ENCODE data around the gene DUSP7. TPM values are rescaled to one million over a fixed set of nuclear protein-coding genes. Genes with fewer than 3 reads are reported as not detected.

Gene DUSP7
- total RNA-seq, 1 donor from 2014 or later, result 19.4 TPM

GRCh38 chr3:52051444-52051843 lies 4.9 kb downstream of the DUSP7 start:
- DNase-seq (ENCODE audit: extremely low spot score, unreplicated experiment), result no peak
- TF ChIP-seq CTCF (IDR thresholded peaks at IDR 0.05), result no peak
- Mint-ChIP-seq H3K9me3 (ENCODE audit: unreplicated experiment) (no peaks in the 10 kb centered on the region), H3K36me3 (ENCODE audit: unreplicated experiment) (peaks cover 22% of the 10 kb centered on the region), H3K4me1 (ENCODE audit: unreplicated experiment) (peaks cover 58% of the 10 kb centered on the region), H3K4me3 (ENCODE audit: unreplicated experiment) (no peak overlapping the region), H3K27me3 (ENCODE audit: unreplicated experiment) (no peaks in the 10 kb centered on the region), H3K27ac (ENCODE audit: unreplicated experiment) (peak overlapping the region; percentile 97)

- H3K27ac Mint-ChIP-seq (ENCODE audit: unreplicated experiment), result no peak overlapping the region
- H3K9me3 Mint-ChIP-seq (ENCODE audit: unreplicated experiment), result no peaks in the 10 kb centered on the region
- peaks cover 66% of the 10 kb centered on the region for H3K4me1 Mint-ChIP-seq (ENCODE audit: unreplicated experiment)
- no peaks in the 10 kb centered on the region for H3K27me3 Mint-ChIP-seq (ENCODE audit: unreplicated experiment)
- peaks cover 22% of the 10 kb centered on the region for H3K36me3 Mint-ChIP-seq (ENCODE audit: unreplicated experiment)
- no peak for DNase-seq (ENCODE audit: extremely low spot score, unreplicated experiment)
- no peak overlapping the region for H3K4me3 Mint-ChIP-seq (ENCODE audit: unreplicated experiment)
- TF ChIP-seq CTCF (IDR thresholded peaks at IDR 0.05), result no peak
These were observed 5.8 kb downstream of the DUSP7 start for GRCh38 chr3:52050571-52050970.

DNA sequence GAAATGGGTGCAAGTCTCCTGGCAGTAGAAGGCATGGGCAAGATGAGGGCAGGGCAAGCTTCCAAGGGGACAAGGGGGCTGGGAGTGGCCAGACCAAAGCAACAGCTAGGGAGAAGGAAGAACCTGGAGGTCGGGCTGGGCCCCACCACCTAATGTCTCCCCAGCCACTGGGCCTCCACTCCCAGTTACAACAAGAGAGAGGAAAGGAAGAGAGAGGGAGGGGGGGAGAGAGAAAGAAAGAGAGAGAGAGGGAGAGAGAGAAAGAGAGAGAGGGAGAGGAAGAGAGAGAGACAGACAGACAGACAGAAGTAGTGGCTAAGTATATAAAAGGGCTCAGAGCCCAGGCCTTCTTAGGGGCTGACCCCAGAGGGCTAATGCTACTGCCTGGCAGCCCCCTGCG lies 6.9 kb downstream of the DUSP7 start:
- Mint-ChIP-seq H3K4me3 (ENCODE audit: unreplicated experiment) (no peak overlapping the region), H3K9me3 (ENCODE audit: unreplicated experiment) (no peaks in the 10 kb centered on the region), H3K4me1 (ENCODE audit: unreplicated experiment) (peaks cover 72% of the 10 kb centered on the region), H3K27me3 (ENCODE audit: unreplicated experiment) (no peaks in the 10 kb centered on the region), H3K27ac (ENCODE audit: unreplicated experiment) (peak overlapping the region; percentile 84), H3K36me3 (ENCODE audit: unreplicated experiment) (peaks cover 22% of the 10 kb centered on the region)
- no peak for DNase-seq (ENCODE audit: extremely low spot score, unreplicated experiment)
- no peak for TF ChIP-seq CTCF (IDR thresholded peaks at IDR 0.05)

DNA sequence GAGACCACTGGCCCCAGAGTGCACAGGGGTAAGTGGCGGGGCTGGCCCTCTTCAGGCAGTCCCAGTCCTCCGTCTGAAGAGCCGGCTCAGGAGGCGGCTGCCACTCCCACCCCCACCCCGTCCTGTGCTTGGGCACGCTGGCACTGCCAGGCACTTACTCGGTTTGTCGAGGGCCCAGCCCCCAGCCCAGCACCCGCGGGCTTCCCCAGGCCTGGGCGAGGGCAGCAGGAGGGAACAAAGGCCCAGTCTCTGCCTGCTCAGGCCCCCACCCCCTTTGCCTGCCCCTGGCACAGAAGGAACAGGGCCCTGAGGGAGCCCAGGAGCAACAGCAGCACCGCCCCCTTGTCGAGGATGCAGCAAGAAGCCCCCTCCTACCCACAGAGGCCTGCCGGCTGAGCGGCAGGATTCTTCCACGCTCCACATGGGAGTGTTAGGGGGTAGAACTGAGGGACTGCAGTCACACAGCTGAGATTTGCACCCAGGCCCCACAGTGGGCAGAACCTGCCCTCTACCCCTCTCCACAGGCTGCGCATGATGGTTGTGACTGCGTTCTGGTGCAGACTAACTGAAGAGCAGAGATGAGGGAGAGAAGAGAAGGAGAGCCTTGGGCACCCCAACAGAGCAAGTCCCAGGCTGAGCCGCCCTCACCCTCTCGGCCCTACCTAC lies 8.9 kb downstream of the DUSP7 start:
- peaks cover 68% of the 10 kb centered on the region for H3K4me1 Mint-ChIP-seq (ENCODE audit: unreplicated experiment)
- no peak for TF ChIP-seq CTCF (IDR thresholded peaks at IDR 0.05)
- no peaks in the 10 kb centered on the region for H3K27me3 Mint-ChIP-seq (ENCODE audit: unreplicated experiment)
- no peak for DNase-seq (ENCODE audit: extremely low spot score, unreplicated experiment)
- peak overlapping the region; percentile 98 for H3K27ac Mint-ChIP-seq (ENCODE audit: unreplicated experiment)
- H3K9me3 Mint-ChIP-seq (ENCODE audit: unreplicated experiment), result no peaks in the 10 kb centered on the region
- peaks cover 14% of the 10 kb centered on the region for H3K36me3 Mint-ChIP-seq (ENCODE audit: unreplicated experiment)
- H3K4me3 Mint-ChIP-seq (ENCODE audit: unreplicated experiment), result no peak overlapping the region

- no peaks in the 10 kb centered on the region for H3K9me3 Mint-ChIP-seq (ENCODE audit: unreplicated experiment)
- DNase-seq (ENCODE audit: extremely low spot score, unreplicated experiment), result no peak
- no peak for TF ChIP-seq CTCF (IDR thresholded peaks at IDR 0.05)
- peaks cover 67% of the 10 kb centered on the region for H3K4me1 Mint-ChIP-seq (ENCODE audit: unreplicated experiment)
- H3K4me3 Mint-ChIP-seq (ENCODE audit: unreplicated experiment), result peak overlapping the region; percentile 63
- peaks cover 14% of the 10 kb centered on the region for H3K36me3 Mint-ChIP-seq (ENCODE audit: unreplicated experiment)
- H3K27ac Mint-ChIP-seq (ENCODE audit: unreplicated experiment), result peak overlapping the region; percentile 98
- H3K27me3 Mint-ChIP-seq (ENCODE audit: unreplicated experiment), result no peaks in the 10 kb centered on the region
These were observed 9.5 kb downstream of the DUSP7 start for GRCh38 chr3:52046902-52047239.
